KMS-11 (cell line): ENCODE results near the gene MRPS25.

Experiments
- H2AFZ ChIP-seq: fragments of 200-600 bp; sonication (generic); 2 replicates; pipeline ENCODE4 v1.6.1; 2016; ENCODE audit warnings: antibody characterized with exemption, mixed run types, low read depth
- H3K27ac ChIP-seq: fragments of 200-600 bp; sonication (generic); 2 replicates; pipeline ENCODE4 v1.6.1; 2016; ENCODE audit warnings: mild to moderate bottlenecking, mixed run types
- H3K27me3 ChIP-seq: fragments of 200-600 bp; sonication (generic); 2 replicates; pipeline ENCODE4 v1.6.1; 2017; ENCODE audit warnings: mild to moderate bottlenecking, low read depth, mixed run types, moderate library complexity; ENCODE audit not compliant: insufficient read depth
- H3K36me3 ChIP-seq: fragments of 200-600 bp; sonication (generic); 2 replicates; pipeline ENCODE4 v1.6.1; 2017; ENCODE audit warnings: mild to moderate bottlenecking, mixed run types; ENCODE audit not compliant: insufficient read depth
- H3K4me1 ChIP-seq: fragments of 200-600 bp; sonication (generic); 2 replicates; pipeline ENCODE4 v1.6.1; 2016; ENCODE audit warnings: mild to moderate bottlenecking, low read depth, mixed run types; ENCODE audit not compliant: poor library complexity, severe bottlenecking
- H3K4me2 ChIP-seq: fragments of 200-600 bp; sonication (generic); 2 replicates; pipeline ENCODE4 v1.7.0; 2016; ENCODE audit warnings: mild to moderate bottlenecking, mixed run types
- H3K4me3 ChIP-seq: fragments of 200-600 bp; sonication (generic); IDR thresholded peaks from 2 replicates; pipeline ENCODE4 v1.6.1; 2017; ENCODE audit warnings: low read depth, low read length, mixed read lengths; ENCODE audit not compliant: insufficient read depth
- H3K79me2 ChIP-seq: fragments of 200-600 bp; sonication (generic); 2 replicates; pipeline ENCODE4 v1.6.1; 2016; ENCODE audit warnings: low read depth, mixed run types; ENCODE audit not compliant: insufficient read depth
- H3K9ac ChIP-seq: fragments of 200-600 bp; sonication (generic); 2 replicates; pipeline ENCODE4 v1.6.1; 2016; ENCODE audit warnings: mild to moderate bottlenecking, mixed run types
- H4K20me1 ChIP-seq: fragments of 200-600 bp; sonication (generic); 2 replicates; pipeline ENCODE4 v1.6.1; 2016; ENCODE audit warnings: mild to moderate bottlenecking, mixed run types; ENCODE audit not compliant: insufficient read depth
- TF ChIP-seq, protein P1 (sequence below): fragments of 200-600 bp; sonication (generic); conservative IDR thresholded peaks from 2 replicates; pipeline ENCODE4 v1.6.1; 2017; ENCODE audit warnings: low read depth, mild to moderate bottlenecking, antibody characterized with exemption, low read length, moderate library complexity, mixed read lengths

MRPS25 gene

DNA sequence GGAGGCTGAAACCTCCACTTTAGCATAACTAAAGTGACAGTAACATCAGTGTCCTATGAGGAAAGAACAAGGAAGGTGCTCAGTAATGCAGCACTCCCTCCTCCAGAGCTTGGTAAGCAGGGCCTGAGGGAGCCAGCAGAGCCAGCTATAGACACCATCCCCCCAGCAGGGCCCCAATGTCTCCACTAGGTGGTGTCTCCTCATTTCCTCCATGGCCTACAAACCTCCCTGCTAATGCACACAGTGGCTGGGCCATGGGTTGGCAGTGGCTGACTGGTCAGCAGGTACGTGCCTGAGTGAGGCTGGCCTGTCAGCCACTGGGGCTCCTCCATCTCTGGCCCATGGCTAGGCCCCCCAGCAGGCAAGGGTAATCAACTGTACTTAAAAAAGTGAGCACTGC, 13.6 kb downstream of the MRPS25 start:
- Histone ChIP-seq H3K79me2 (peaks cover 28% of the 10 kb centered on the region), H4K20me1 (0 out of 2 replicates have a peak, but pooled peaks cover 4% of the 10 kb centered on the region), H2AFZ (no peak overlapping the region), H3K4me3 (no peak overlapping the region), H3K27me3 (no peaks in the 10 kb centered on the region), H3K9ac (no peak overlapping the region), H3K4me1 (peaks cover 28% of the 10 kb centered on the region), H3K4me2 (no peak overlapping the region), H3K36me3 (no peaks in the 10 kb centered on the region; the same call in 1 of the 2 replicates), H3K27ac (no peak overlapping the region)
- TF ChIP-seq, protein P1, sequence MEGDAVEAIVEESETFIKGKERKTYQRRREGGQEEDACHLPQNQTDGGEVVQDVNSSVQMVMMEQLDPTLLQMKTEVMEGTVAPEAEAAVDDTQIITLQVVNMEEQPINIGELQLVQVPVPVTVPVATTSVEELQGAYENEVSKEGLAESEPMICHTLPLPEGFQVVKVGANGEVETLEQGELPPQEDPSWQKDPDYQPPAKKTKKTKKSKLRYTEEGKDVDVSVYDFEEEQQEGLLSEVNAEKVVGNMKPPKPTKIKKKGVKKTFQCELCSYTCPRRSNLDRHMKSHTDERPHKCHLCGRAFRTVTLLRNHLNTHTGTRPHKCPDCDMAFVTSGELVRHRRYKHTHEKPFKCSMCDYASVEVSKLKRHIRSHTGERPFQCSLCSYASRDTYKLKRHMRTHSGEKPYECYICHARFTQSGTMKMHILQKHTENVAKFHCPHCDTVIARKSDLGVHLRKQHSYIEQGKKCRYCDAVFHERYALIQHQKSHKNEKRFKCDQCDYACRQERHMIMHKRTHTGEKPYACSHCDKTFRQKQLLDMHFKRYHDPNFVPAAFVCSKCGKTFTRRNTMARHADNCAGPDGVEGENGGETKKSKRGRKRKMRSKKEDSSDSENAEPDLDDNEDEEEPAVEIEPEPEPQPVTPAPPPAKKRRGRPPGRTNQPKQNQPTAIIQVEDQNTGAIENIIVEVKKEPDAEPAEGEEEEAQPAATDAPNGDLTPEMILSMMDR = peak; percentile 61

DNA sequence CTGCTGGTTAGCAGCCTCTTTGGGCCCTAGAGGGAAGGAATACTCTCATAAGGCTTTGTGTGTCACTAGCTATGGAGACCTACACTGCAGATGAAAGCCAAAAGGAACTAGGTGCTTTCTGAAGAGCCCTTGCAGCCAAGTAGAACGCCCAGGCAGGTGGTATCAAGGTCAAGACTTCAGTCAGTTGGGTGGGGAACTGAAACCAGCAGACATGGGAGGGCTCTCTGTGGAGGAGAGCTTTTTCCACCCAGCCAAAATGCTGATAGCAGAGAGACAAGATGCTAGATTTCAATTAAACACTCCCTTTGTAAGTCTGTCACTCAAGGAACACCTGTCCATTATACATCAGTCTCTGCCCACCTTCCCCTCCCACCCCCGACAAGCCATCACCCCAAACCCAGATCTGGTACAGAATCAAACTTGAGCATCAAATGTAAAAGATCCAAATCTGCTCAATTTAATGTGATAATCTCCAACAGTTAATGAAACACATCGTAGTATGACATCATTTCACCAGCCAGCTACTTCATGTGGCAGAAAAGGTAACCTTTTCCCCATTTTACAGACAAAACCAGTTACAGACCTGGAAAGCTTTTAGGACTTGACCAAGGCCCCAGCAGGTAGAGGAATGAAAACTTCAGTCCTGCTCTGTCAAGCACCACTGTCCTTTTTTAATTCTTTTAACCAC, 14.6 kb downstream of the MRPS25 start:
- TF ChIP-seq, protein P1 = no peak
- 0 out of 2 replicates have a peak, but pooled peaks cover 4% of the 10 kb centered on the region for H4K20me1 ChIP-seq
- no peak overlapping the region for H2AFZ ChIP-seq
- H3K79me2 ChIP-seq = peaks cover 20% of the 10 kb centered on the region
- H3K27me3 ChIP-seq = no peaks in the 10 kb centered on the region
- no peak overlapping the region for H3K9ac ChIP-seq
- H3K27ac ChIP-seq = no peak overlapping the region
- H3K4me1 ChIP-seq = peaks cover 38% of the 10 kb centered on the region
- H3K4me3 ChIP-seq = no peak overlapping the region
- no peak overlapping the region for H3K4me2 ChIP-seq
- H3K36me3 ChIP-seq = no peaks in the 10 kb centered on the region; the same call in 1 of the 2 replicates

DNA sequence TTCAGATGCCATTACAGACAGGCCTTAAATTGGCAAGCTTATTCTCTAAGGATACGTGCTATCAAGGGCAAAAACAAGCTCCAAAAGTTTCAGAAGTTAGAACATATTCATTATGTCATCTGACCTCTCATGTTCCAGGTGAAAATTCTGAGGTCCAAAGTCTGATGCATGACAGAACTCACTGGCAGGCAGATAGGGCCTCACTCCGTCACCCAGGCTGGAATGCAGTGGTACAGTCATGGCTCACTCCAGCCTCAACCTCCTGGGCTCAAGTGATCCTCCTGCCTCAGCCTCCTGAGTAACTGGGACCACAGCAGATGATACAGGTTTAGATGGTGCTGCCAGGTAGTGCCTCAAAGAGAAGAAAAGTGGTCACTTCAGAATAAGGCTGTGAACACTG, 15.5 kb downstream of the MRPS25 start:
- Histone ChIP-seq H3K27me3 (no peaks in the 10 kb centered on the region), H3K27ac (no peak overlapping the region), H3K4me2 (no peak overlapping the region), H3K4me1 (peaks cover 44% of the 10 kb centered on the region), H3K79me2 (peaks cover 11% of the 10 kb centered on the region), H2AFZ (no peak overlapping the region), H3K36me3 (no peaks in the 10 kb centered on the region; the same call in 1 of the 2 replicates), H3K9ac (no peak overlapping the region), H4K20me1 (0 out of 2 replicates have a peak, but pooled peaks cover 4% of the 10 kb centered on the region), H3K4me3 (no peak overlapping the region)
- TF ChIP-seq, protein P1 = no peak

DNA sequence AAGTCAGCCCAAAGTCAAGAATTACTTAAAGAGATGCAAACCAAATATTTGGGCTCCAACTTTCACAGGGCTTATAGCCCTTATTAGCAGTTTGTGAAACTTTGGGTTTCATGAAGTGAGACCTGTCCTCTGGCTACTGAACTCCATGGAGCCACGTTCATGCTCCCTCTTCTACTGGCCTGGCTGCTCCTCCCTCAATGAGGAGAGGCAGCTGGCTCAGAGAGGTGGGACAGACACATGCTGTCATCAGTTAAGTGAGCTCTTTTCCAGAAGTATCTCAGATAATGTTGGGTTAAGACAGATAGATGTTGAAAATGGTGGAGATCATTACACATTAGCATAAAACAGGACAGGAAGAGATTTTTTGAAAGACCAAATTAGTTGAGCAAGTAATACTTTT, 19.4 kb downstream of the MRPS25 start:
- Histone ChIP-seq H3K36me3 (no peaks in the 10 kb centered on the region; the same call in 1 of the 2 replicates), H3K27me3 (no peaks in the 10 kb centered on the region), H3K4me3 (no peak overlapping the region), H4K20me1 (no peaks in the 10 kb centered on the region), H3K4me2 (peak overlapping the region; percentile 1; the same call in 1 of the 2 replicates), H2AFZ (no peak overlapping the region), H3K9ac (no peak overlapping the region), H3K4me1 (peaks cover 37% of the 10 kb centered on the region), H3K27ac (peak overlapping the region; percentile 28; the same call in 1 of the 2 replicates), H3K79me2 (no peaks in the 10 kb centered on the region)
- TF ChIP-seq, protein P1 = no peak
